Limb (tissue), 2 donors: Measurements from ENCODE around the gene PDZD8.
"Not testable (repeated sequence)": the region's sequence is repeated elsewhere in the genome, so short reads cannot be mapped to it uniquely, and the experiment has no call there.

ENCODE experiments used
- DNase-seq, 2 donors: peaks; one replicate each; pipeline ENCODE4 v3.0.0-alpha.2; 2016; ENCODE audit errors: extremely low spot score in 2 of 2

Gene PDZD8

GRCh38 chr10:117299435-117299834, 75.8 kb downstream of the PDZD8 start:
- no peak for DNase-seq

- DNase-seq: no peak
Observed at GRCh38 chr10:117298219-117298618, 77.0 kb downstream of the PDZD8 start.

GRCh38 chr10:117294735-117295134, 80.5 kb downstream of the PDZD8 start:
- no peak for DNase-seq

DNA sequence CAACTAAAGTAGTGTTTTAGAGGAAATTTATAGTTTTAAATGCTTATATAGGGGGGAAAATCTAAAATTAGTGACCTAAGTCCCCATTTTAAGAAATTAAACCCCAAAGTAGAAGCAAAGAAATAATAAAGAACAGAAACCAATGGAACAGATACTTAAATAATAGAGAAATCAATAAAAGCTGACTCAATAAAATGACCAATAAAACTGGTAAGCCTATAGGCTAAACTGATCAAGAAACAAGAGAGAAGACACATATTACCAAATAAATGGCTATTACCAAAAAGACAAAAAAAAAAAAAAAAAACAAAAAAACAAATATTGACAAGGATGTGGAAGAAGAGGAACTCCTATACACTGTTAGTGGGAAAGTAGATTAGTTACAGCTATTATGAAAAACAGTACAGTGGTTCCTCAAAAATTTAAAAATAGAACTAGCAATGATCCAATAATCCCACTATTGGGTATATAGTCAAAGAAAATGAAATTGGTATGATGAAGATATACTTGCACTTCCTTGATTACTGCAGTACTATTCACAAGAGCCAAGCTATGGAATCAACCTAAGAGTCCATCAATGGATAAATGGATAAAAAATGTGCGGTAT, 81.1 kb downstream of the PDZD8 start:
- no peak for DNase-seq

- DNase-seq: not testable (repeated sequence)
Observed at GRCh38 chr10:117290872-117291271, 84.4 kb downstream of the PDZD8 start.

GRCh38 chr10:117284716-117285494, 90.3 kb downstream of the PDZD8 start:
- no peak for DNase-seq

DNA sequence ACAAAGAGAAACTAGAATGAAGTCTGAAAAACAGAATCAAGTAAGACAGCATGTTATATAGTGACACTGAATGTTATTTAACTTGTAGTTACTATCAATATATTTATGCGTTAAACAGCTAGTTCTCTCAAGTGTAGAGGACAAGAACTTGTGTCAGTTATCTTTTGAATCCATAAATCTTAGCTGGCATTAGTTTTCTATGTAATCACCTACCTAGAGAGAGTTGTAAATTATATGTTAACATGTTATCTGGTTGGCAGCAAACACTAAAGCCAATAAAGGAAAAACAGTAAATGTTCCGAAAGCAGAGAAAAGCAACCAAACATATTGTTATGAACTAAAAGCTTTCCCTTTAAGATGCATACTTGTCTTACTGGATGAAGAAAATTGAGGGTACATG, 97.6 kb downstream of the PDZD8 start:
- DNase-seq: no peak

DNA sequence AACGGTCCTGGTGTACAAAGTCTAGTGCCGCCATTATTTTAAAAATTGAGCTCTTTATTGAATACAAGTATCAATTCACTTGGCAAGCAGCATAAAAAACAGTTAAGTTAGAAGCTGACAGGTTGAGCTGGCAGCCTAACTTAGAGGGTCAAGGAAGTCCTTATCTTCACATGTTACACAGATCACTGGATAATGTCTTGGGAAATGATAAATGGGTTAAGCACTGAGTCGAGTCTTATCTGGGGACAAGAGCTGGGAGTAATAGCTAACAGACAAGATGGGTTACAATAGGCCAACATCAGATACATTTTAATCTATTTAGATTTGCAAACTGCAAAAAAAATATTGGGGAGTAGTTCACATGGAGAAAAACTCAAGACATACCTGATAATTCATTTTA, 100.1 kb downstream of the PDZD8 start:
- DNase-seq: no peak

DNA sequence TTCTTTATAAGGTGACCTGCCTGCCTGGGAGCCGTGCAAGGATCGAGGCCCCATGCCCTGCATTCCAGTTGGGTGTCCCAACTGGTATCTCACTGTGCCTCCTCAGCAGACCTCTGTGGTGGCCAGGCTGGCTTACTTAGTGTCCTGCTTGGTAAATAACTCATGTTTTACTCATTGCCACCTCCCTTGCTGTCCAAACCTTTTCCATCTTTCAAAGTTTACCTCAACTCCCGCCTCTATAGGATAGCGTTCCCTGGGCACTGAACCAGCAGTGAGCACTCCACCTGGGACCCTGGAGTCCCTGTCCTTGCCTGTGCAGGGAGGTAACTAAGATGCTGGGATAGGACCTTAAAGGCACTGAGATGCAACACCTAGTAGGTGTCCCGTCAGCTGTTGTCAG, 100.7 kb downstream of the PDZD8 start:
- no peak for DNase-seq

DNA sequence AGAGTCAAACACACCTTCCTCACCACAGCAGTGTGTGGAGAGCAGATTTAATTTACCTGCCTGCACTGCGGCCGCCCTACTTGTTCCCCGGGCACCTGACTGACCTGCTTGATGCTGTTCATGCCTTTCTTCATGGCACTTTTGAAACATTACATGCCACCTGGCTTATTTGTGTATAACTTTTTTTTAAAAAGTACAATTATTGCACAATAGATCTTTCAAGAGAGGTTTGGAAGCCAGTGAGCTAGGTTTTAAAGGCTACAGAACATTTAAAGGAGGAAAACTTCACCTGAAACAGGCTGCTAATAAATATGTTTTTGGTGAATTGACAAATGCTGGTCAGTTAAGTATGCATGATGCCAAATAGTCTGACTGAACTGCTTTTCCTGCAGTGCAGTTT, 101.3 kb downstream of the PDZD8 start:
- DNase-seq: no peak

DNA sequence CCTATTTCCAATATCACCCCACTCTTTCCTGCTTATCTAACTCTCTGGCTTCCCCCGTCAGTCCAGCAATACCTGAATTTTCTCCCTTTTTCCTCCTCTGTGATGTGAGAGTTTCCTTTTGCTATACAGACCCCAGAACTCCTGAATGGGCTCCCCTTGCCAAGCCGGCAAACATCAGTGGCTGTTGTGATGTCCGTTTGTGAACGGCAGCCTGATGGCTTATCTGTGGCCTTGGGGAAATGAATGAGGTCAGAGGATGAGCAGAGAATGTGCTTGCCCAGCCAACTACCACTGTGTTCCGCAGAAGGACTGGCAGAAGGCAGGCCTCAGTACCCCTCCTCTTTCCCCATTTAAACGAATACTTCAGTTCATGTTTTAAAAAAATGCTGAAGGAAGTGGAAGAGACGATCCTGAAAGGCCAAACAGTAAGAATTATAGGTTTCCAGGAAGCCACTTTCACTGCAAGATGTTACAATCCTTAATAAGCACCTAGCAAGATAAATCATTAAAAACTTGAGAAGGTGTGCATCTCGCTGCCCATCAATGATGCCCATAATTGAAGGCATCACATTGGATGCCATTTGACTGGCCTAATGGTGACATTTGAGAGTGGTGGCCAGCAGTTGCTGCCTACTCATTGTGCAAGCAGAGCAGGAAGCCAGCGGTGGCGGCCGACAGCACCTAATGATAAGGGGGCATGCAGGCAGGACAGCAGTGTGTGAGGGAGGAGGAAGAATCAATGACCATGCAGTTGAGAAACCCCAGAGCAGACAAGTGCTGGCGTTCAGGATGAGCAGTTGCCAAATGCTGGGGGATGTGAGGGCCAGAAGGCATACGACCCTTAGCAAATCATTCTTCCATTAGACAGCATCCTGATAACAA, 102.8 kb downstream of the PDZD8 start:
- no peak for DNase-seq

DNA sequence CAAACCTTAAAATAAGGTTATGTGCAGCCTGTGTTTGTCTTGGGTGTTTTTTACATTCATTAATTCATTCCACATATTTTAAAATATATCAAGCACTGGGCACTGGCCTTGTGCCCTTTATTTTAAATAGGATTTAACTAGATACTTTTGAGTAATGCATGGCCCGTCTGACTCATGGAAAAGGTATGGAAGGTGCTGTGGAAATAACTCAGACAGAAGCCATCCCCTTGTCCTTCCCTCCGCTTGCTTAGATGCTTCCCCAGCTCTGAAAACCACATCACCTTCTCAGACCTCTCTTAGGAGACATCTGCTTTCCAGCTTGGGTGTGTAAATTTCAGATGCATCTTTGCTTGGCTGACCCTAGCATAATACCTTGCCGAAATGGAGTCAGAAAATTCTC, 103.8 kb downstream of the PDZD8 start:
- no peak for DNase-seq

GRCh38 chr10:117268907-117269306, 106.3 kb downstream of the PDZD8 start:
- DNase-seq: no peak

DNA sequence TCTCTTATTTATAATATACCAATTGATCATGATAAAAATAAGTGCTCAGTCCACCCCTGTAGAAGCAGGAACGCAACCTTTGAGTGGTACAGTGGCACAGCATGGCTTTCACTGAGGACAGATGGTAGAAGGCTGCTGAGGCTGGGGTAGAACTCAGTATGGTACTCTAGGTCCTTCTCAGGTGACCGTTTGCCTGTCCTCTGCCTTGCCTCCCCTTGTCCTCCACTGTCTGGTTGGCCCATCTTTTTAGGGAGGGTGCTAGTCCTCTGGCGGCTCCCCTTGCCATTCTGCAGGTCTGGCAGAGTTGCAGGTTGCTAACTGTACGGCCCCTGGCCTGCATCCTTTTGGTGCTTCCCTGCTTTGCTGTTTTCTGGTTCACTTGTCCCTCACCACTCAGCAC, 107.0 kb downstream of the PDZD8 start:
- DNase-seq: no peak

DNA sequence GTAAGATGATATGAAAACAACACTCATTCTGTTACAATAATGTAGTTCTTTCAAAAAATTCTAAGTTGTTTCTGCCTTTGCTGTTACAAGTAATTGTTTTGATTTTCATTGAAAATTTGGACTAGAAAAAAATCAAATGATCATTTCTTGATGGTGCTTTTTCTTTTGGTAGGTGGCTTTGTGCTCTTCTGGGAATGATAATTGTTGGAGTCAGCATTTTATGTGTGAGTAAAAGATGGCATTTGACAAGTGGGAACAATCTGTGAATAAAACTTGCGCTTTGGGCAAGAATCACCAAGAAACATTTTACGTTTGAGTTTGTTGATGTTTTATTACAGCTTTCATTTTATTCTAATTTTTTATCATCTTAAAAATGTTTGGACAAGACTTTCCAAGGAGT, 108.4 kb downstream of the PDZD8 start:
- DNase-seq: no peak

- DNase-seq: no peak
Observed at GRCh38 chr10:117266400-117266799, 108.8 kb downstream of the PDZD8 start.

GRCh38 chr10:117264782-117265181, 110.5 kb downstream of the PDZD8 start:
- DNase-seq: no peak

DNA sequence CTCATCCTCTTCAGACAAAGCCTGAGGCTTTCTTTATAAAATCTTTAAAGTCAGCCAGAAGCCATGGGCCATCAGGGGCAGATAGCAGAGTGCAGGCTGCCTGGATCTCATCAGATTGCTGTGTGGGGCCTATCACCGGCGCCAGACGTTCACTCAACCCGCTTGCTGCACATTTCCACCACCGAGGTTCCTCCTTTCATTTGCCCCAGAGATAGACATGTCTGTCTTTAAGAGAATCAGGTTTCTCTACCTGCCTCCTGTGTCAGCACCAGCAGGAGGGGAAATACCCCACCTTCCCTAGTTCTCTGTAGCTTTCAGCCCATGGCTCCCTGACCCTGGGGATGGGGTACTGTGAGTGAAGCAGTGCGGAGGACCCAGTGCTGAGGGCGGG, 112.3 kb downstream of the PDZD8 start:
- no peak for DNase-seq

- DNase-seq: no peak
Observed at GRCh38 chr10:117262291-117262902, 112.8 kb downstream of the PDZD8 start.

DNA sequence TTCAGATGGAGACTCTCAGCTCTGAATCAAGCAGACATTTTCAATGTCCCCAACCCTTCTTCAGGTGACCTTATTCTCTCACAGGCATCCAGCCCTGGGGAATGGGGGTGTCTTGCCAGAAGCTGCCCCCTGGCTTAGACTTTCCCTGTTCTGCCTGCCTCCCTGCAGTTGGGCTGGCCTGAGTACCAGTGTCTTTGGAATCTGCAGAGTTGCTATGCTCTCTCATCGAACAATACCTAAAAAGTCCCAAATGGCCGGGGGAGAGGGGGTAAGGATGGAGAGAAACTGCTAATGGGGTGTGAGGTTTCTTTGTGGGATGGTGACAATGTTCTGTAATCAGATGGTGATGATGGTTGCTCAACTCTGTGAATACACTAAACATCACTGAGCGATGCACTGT, 113.7 kb downstream of the PDZD8 start:
- no peak for DNase-seq

- DNase-seq: no peak
Observed at GRCh38 chr10:117260084-117260483, 115.2 kb downstream of the PDZD8 start.

- no peak for DNase-seq
Observed at GRCh38 chr10:117259279-117259678, 116.0 kb downstream of the PDZD8 start.
